ENCODE data around the gene ESPN.

- TF ChIP-seq CTCF (IDR thresholded peaks at IDR 0.05) (no peak), POLR2A (IDR thresholded peaks at IDR 0.05) (no peak), EP300 (IDR thresholded peaks at IDR 0.05) (no peak)
These were observed 493 bp upstream of the ESPN start for GRCh38 chr1:6424000-6424565.
